GM21786 (cell line): ENCODE data around the gene NLRC5.
"Not testable (repeated sequence)": the region's sequence is repeated elsewhere in the genome, so short reads cannot be mapped to it uniquely, and the experiment has no call there.

Experiments used
- ATAC-seq: cut with Tn5 transposase; IDR thresholded peaks from one replicate; pipeline ENCODE4 v1.9.1; 2021; ENCODE audit not compliant: unreplicated experiment

Gene NLRC5

GRCh38 chr16:56960681-56961281, 28.6 kb upstream of the NLRC5 start:
- ATAC-seq = no peak

GRCh38 chr16:56961386-56961785, 28.0 kb upstream of the NLRC5 start:
- ATAC-seq = no peak

- no peak for ATAC-seq
Measured at GRCh38 chr16:56961851-56962281, 27.5 kb upstream of the NLRC5 start, which contains the start of gene CETP. TSS of gene CETP (plus strand) at chr16:56961950. CDS start at chr16:56961980, 30 bp downstream.

GRCh38 chr16:56964243-56965148, 24.9 kb upstream of the NLRC5 start:
- peak; percentile 65 for ATAC-seq

- no peak for ATAC-seq
Measured at GRCh38 chr16:56965149-56966092, 23.9 kb upstream of the NLRC5 start.

GRCh38 chr16:56966093-56966475, 23.3 kb upstream of the NLRC5 start:
- no peak for ATAC-seq

- no peak for ATAC-seq
Measured at GRCh38 chr16:56967733-56968132, 21.6 kb upstream of the NLRC5 start.

GRCh38 chr16:56969769-56970168, 19.6 kb upstream of the NLRC5 start:
- no peak for ATAC-seq

GRCh38 chr16:56970934-56971767, 18.2 kb upstream of the NLRC5 start:
- ATAC-seq = peak; percentile 76

- ATAC-seq = no peak
Measured at GRCh38 chr16:56971768-56972043, 17.7 kb upstream of the NLRC5 start.

GRCh38 chr16:56972403-56973293, 16.7 kb upstream of the NLRC5 start:
- no peak for ATAC-seq

- no peak for ATAC-seq
Measured at GRCh38 chr16:56973294-56973689, 16.1 kb upstream of the NLRC5 start.

GRCh38 chr16:56973899-56974298, 15.5 kb upstream of the NLRC5 start:
- ATAC-seq = not testable (repeated sequence)

GRCh38 chr16:56974549-56975300, 14.6 kb upstream of the NLRC5 start:
- ATAC-seq = no peak

- no peak for ATAC-seq
Measured at GRCh38 chr16:56975714-56976113, 13.6 kb upstream of the NLRC5 start.

GRCh38 chr16:56977216-56977615, 12.1 kb upstream of the NLRC5 start:
- no peak for ATAC-seq

GRCh38 chr16:56977823-56978430, 11.4 kb upstream of the NLRC5 start:
- ATAC-seq = no peak

- no peak for ATAC-seq
Measured at GRCh38 chr16:56980201-56980535, 9.2 kb upstream of the NLRC5 start.
